Measurements from ENCODE around the gene PKM. TPM values are rescaled to one million over a fixed set of nuclear protein-coding genes. Genes with fewer than 3 reads are reported as not detected.

PKM gene
- total and polyA plus RNA-seq, 9 of the 15 experiments (the other 6 are each of a cell fraction or from before 2014, with no cell fraction given), result 140 to 825 (median 383) TPM

DNA sequence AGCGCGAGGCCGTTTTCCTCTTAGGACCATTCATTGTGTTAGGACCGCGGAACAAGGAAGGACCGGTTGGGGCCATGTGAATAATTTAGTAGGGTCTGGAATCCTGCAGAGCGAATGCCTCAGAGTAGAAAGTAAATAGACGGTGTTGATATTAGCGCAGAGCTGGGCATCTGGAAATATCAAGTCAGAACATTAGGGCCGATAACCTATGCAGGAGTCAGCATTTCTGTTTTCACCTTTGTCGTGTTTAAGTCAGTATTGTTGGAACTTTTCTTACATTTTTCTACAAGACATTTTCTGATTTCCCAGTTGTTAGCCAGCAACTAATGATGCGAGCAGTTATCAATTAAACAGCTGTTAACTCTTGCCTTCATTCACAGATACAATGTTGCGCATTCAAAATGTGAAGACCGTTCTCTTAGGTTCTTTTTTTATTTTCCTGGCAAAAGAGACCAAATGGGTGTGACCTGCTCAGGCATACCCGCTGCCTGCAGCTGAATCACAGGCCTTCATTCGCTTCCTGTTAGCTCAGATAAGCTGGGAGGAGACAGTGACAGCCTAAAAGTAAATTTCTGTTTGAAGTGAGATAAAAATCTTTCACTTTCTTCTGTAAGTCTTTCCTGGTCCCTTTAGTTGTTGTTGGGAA lies 966 bp upstream of the PKM start (continued):
- TF ChIP-seq KLF6 (CRISPR knock-in tag; IDR thresholded peaks at IDR 0.05; ENCODE audit: borderline replicate concordance) (peak; percentile 9; the same call in 1 of the 2 replicates), SLC30A9 (CRISPR knock-in tag; IDR thresholded peaks at IDR 0.05) (no peak), EHMT2 (IDR thresholded peaks at IDR 0.05) (no peak), RAD21 (CRISPR knock-in tag; conservative IDR thresholded peaks at IDR 0.05 in 1 of 2, IDR thresholded peaks at IDR 0.05 in 1 of 2) (0 out of 4 replicates have a peak, but pooled peaks of 1 of the 2 experiments have one; percentile 5), ZBTB5 (IDR thresholded peaks at IDR 0.05) (no peak), TOE1 (IDR thresholded peaks at IDR 0.05; ENCODE audit: borderline replicate concordance) (no peak), TOE1 (CRISPR knock-in tag; IDR thresholded peaks at IDR 0.05; ENCODE audit: borderline replicate concordance, low read depth) (no peak), NFIX (CRISPR knock-in tag; IDR thresholded peaks at IDR 0.05; ENCODE audit: low read depth) (no peak)
- TF ChIP-seq, protein P1, sequence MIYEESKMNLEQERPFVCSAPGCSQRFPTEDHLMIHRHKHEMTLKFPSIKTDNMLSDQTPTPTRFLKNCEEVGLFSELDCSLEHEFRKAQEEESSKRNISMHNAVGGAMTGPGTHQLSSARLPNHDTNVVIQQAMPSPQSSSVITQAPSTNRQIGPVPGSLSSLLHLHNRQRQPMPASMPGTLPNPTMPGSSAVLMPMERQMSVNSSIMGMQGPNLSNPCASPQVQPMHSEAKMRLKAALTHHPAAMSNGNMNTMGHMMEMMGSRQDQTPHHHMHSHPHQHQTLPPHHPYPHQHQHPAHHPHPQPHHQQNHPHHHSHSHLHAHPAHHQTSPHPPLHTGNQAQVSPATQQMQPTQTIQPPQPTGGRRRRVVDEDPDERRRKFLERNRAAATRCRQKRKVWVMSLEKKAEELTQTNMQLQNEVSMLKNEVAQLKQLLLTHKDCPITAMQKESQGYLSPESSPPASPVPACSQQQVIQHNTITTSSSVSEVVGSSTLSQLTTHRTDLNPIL (CRISPR knock-in tag; IDR thresholded peaks at IDR 0.05), result no peak
- TF ChIP-seq, protein P2, sequence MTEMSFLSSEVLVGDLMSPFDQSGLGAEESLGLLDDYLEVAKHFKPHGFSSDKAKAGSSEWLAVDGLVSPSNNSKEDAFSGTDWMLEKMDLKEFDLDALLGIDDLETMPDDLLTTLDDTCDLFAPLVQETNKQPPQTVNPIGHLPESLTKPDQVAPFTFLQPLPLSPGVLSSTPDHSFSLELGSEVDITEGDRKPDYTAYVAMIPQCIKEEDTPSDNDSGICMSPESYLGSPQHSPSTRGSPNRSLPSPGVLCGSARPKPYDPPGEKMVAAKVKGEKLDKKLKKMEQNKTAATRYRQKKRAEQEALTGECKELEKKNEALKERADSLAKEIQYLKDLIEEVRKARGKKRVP (CRISPR knock-in tag; IDR thresholded peaks at IDR 0.05), result no peak
- TF ChIP-seq, protein P3, sequence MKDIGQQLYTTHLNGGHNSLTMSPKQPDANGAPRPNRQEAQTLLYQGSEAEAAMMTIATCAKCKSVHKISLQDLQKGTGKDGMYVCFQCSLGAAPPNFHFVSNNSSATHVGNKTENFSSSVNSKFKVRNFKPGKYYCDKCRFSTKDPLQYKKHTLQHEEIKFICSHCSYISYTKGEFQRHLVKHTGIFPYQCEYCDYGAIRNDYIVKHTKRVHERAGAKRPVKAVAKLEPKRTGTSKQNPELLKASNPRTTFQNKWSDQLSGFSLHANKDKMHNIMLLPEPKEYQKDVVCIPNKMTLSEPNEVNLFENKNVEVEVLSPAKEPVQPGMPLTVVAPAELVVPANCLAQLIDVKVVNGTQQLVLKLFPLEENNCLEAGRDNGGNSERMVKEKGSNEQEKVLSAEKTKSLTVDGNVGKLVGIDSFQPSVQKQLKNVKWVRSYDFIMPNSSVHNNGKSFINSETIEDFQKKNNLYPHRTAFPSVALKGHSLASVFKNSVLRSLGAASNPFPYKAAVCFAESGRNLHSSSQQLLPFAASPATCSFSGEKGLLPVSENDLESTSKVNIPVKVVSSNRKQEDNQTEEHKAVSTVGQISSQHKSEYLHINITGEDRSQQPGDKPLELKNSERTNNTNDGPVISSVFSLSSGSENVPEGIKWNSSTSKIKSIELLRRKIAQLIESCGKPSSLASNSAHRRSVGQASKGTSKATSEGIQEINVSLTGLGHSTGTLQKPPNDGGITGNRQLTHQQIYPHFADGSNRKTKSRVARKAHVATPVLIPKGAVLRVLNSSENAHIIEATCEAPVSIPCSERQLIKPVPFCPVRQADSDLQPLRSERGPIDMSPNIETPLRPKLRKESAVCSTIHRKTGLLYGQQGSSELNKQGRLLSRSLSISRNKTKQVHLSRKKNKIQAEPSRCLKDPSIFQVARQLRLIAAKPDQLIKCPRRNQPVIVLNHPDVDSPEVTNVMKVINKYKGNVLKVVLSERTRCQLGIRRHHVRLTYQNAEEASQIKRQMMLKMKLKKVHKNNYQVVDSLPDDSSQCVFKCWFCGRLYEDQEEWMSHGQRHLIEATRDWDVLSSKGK (CRISPR knock-in tag; IDR thresholded peaks at IDR 0.05), result no peak
- TF ChIP-seq, protein P4, sequence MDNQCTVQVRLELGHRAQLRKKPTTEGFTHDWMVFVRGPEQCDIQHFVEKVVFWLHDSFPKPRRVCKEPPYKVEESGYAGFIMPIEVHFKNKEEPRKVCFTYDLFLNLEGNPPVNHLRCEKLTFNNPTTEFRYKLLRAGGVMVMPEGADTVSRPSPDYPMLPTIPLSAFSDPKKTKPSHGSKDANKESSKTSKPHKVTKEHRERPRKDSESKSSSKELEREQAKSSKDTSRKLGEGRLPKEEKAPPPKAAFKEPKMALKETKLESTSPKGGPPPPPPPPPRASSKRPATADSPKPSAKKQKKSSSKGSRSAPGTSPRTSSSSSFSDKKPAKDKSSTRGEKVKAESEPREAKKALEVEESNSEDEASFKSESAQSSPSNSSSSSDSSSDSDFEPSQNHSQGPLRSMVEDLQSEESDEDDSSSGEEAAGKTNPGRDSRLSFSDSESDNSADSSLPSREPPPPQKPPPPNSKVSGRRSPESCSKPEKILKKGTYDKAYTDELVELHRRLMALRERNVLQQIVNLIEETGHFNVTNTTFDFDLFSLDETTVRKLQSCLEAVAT (IDR thresholded peaks at IDR 0.05), result no peak
- TF ChIP-seq, protein P5, sequence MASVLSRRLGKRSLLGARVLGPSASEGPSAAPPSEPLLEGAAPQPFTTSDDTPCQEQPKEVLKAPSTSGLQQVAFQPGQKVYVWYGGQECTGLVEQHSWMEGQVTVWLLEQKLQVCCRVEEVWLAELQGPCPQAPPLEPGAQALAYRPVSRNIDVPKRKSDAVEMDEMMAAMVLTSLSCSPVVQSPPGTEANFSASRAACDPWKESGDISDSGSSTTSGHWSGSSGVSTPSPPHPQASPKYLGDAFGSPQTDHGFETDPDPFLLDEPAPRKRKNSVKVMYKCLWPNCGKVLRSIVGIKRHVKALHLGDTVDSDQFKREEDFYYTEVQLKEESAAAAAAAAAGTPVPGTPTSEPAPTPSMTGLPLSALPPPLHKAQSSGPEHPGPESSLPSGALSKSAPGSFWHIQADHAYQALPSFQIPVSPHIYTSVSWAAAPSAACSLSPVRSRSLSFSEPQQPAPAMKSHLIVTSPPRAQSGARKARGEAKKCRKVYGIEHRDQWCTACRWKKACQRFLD (CRISPR knock-in tag; IDR thresholded peaks at IDR 0.05), result no peak
- TF ChIP-seq, protein P6, sequence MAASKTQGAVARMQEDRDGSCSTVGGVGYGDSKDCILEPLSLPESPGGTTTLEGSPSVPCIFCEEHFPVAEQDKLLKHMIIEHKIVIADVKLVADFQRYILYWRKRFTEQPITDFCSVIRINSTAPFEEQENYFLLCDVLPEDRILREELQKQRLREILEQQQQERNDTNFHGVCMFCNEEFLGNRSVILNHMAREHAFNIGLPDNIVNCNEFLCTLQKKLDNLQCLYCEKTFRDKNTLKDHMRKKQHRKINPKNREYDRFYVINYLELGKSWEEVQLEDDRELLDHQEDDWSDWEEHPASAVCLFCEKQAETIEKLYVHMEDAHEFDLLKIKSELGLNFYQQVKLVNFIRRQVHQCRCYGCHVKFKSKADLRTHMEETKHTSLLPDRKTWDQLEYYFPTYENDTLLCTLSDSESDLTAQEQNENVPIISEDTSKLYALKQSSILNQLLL (CRISPR knock-in tag; IDR thresholded peaks at IDR 0.05; ENCODE audit: borderline replicate concordance), result no peak
